Stomach (tissue), 4 donors: ENCODE measurements around the gene AXL.

ENCODE experiments used
- POLR2A ChIP-seq, 4 donors: fragments of 450-650 bp; IDR thresholded peaks; one replicate each; pipeline ENCODE4 v1.6.1; 2016; ENCODE audit warnings: antibody characterized with exemption in 4 of 4, control low read depth in 2 of 4, mild to moderate bottlenecking in 1 of 4, moderate library complexity in 1 of 4
- POLR2AphosphoS5 ChIP-seq, 3 donors: sonication (generic); formaldehyde crosslinking; IDR thresholded peaks; one replicate each; pipeline ENCODE4 v1.6.1; 2016; ENCODE audit warnings: antibody characterized with exemption in 3 of 3
- TF ChIP-seq, protein P1 (sequence below), 7 experiments: fragments of 450-650 bp in 4 of 7; fragments of 200-600 bp in 3 of 7; sonication (generic) in 3 of 7; IDR thresholded peaks; one replicate each; pipeline ENCODE4 v1.5.1; 2016 to 2019; ENCODE audit warnings: antibody characterized with exemption in 7 of 7, control low read depth in 2 of 7, mild to moderate bottlenecking in 1 of 7

DNA sequence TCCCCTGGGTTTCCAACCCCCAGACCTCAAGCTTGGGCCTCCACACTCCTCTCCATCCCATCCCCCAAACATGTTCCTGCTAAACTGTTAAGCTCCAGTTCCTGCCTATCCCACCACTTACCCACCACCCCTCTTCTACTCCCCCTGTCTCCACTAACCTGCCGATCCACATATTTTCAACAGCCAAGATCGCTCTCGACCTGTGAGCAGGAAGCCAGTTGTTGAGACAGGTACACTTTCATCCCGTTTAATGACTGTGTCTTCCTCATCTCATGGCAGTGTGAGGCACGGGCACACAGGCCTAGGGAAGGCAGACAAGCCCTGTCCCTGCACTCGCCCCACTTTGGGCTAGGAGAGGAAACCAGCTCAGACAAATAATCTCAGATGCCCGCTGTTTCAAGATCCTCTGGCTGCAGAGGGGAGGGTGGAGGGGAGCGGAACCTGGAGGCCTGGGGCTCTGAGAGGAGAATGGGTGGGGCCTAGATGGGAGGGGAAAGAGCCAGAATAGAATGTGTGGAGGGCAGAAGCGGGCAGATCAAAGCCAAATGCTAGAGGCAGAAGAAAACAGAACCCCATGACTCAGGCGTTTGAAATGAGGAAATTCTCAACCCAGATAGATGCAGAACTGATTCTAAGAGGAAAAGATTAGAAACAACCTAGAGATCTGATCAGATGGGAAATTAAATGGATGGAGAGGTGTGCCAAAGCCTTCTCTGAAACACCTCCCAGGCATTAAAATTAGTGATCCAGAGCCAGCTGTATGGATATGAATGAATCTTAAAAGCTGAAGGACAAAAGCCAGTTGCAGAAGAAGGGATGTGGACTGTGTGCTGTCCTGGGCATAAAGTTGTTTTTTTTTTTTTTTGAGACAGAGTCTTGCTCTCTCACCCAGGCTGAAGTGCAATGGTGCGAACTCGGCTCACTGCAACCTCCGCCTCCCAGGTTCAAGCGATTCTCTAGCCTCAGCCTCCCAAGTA is 42.9 kb upstream of the AXL start:
- TF ChIP-seq, protein P1, sequence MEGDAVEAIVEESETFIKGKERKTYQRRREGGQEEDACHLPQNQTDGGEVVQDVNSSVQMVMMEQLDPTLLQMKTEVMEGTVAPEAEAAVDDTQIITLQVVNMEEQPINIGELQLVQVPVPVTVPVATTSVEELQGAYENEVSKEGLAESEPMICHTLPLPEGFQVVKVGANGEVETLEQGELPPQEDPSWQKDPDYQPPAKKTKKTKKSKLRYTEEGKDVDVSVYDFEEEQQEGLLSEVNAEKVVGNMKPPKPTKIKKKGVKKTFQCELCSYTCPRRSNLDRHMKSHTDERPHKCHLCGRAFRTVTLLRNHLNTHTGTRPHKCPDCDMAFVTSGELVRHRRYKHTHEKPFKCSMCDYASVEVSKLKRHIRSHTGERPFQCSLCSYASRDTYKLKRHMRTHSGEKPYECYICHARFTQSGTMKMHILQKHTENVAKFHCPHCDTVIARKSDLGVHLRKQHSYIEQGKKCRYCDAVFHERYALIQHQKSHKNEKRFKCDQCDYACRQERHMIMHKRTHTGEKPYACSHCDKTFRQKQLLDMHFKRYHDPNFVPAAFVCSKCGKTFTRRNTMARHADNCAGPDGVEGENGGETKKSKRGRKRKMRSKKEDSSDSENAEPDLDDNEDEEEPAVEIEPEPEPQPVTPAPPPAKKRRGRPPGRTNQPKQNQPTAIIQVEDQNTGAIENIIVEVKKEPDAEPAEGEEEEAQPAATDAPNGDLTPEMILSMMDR (IDR thresholded peaks at IDR 0.05): no peak
- no peak for TF ChIP-seq POLR2A (IDR thresholded peaks at IDR 0.05)
- TF ChIP-seq POLR2AphosphoS5 (IDR thresholded peaks at IDR 0.05): peak in 2 of 3 donors; percentile 34 to 70
